Endothelial cell of umbilical vein (primary cell): ENCODE results near the gene GGA1. TPM values are rescaled to one million over a fixed set of nuclear protein-coding genes. Genes with fewer than 3 reads are reported as not detected.

ENCODE experiments used
- BruUV-seq: library from RNA; stranded (reverse); fragments of 400-500 nt; replicated peaks from 2 replicates; lab custom pipeline; 2021; lab: Mats Ljungman, UMichigan
- CTCF ChIA-PET: fragments of 300-600, 350-600 bp; sonication (Branson Sonifier 250); formaldehyde crosslinking; loops from one replicate; lab custom pipeline; 2021; ENCODE audit warnings: antibody characterized with exemption, inconsistent platforms; lab: Charles Lee
- POLR2A ChIA-PET: fragments of 300-600, 350-600 bp; sonication (Branson Sonifier 250); formaldehyde crosslinking; loops from one replicate; lab custom pipeline; 2021; ENCODE audit warnings: antibody characterized with exemption, inconsistent platforms; lab: Charles Lee
- DNase-seq: peaks from one replicate; pipeline ENCODE4 v3.0.0-alpha.2; 2011; ENCODE audit warnings: low read depth, low spot score
- FAIRE-seq: peaks from 2 replicates; lab custom pipeline; 2011; peaks lifted over from hg19 to GRCh38; lab: Jason Lieb, UNC
- H2AFZ ChIP-seq: 2 replicates; pipeline ENCODE4 v1.6.0; 2012; ENCODE audit warnings: low read depth, low read length, control low read depth, inconsistent platforms
- H3K27ac ChIP-seq: 2 replicates; pipeline ENCODE4 v1.5.1; 2011; ENCODE audit warnings: low read depth, mild to moderate bottlenecking, control low read depth, low read length, moderate library complexity; ENCODE audit not compliant: insufficient read depth
- H3K27me3 ChIP-seq, 2 experiments: 2 replicates each; pipeline versions ENCODE4 v1.6.0 to v1.6.1; 2011; ENCODE audit warnings: low read length in 2 of 2, mixed read lengths in 1 of 2; ENCODE audit not compliant: control insufficient read depth in 2 of 2, insufficient read depth in 2 of 2
- H3K36me3 ChIP-seq, 2 experiments: 2 replicates in 1 of 2; 3 replicates in 1 of 2; pipeline ENCODE4 v1.5.1; 2011; ENCODE audit warnings: low read length in 2 of 2, mild to moderate bottlenecking in 1 of 2, moderate library complexity in 1 of 2; ENCODE audit not compliant: control insufficient read depth in 2 of 2, insufficient read depth in 2 of 2; ENCODE audit errors: extremely low read depth in 1 of 2
- H3K4me1 ChIP-seq: 3 replicates; pipeline ENCODE4 v1.5.1; 2011; ENCODE audit warnings: mild to moderate bottlenecking, low read length; ENCODE audit not compliant: control insufficient read depth, insufficient read depth; ENCODE audit errors: extremely low read depth
- H3K4me2 ChIP-seq: 2 replicates; pipeline ENCODE4 v1.6.1; 2011; ENCODE audit warnings: low read length, control low read depth, mixed read lengths; ENCODE audit not compliant: insufficient read depth
- H3K4me3 ChIP-seq, 3 experiments: fragments of 200-600 bp in 1 of 3; sonication (generic), shearing (Covaris generic) in 1 of 3; replicated peaks in 1 of 3; 2 replicates each; pipeline ENCODE4 v1.5.1; 2011 to 2016; ENCODE audit warnings: control low read depth in 3 of 3, low read length in 3 of 3, mild to moderate bottlenecking in 2 of 3, inconsistent platforms in 1 of 3, low read depth in 1 of 3, moderate library complexity in 1 of 3; ENCODE audit not compliant: insufficient read depth in 1 of 3
- H3K79me2 ChIP-seq: 2 replicates; pipeline ENCODE4 v1.6.0; 2012; ENCODE audit warnings: low read length, inconsistent platforms; ENCODE audit not compliant: control insufficient read depth, insufficient read depth
- H3K9ac ChIP-seq: replicated peaks from 2 replicates; pipeline ENCODE3; 2011; ENCODE audit warnings: low read length, control low read depth; ENCODE audit not compliant: insufficient read depth; ENCODE audit errors: extremely low read depth
- H3K9me1 ChIP-seq: replicated peaks from 3 replicates; pipeline ENCODE4 v1.6.0; 2011; ENCODE audit warnings: mild to moderate bottlenecking, low read length; ENCODE audit not compliant: control insufficient read depth, insufficient read depth; ENCODE audit errors: extremely low read depth
- H3K9me3 ChIP-seq: replicated peaks from 2 replicates; pipeline ENCODE4 v1.5.1; 2012; ENCODE audit warnings: low read length, inconsistent platforms; ENCODE audit not compliant: control insufficient read depth, insufficient read depth
- H4K20me1 ChIP-seq: replicated peaks from 2 replicates; pipeline ENCODE3; 2011; ENCODE audit warnings: mild to moderate bottlenecking, low read length; ENCODE audit not compliant: control insufficient read depth, insufficient read depth; ENCODE audit errors: extremely low read depth
- CTCF ChIP-seq, 2 donors: IDR thresholded peaks; 1 replicate in 1 of 2; 2 replicates in 1 of 2; pipeline ENCODE4 v1.5.1; 2011; ENCODE audit warnings: low read length in 2 of 2, mild to moderate bottlenecking in 2 of 2, moderate library complexity in 2 of 2, control low read depth in 1 of 2, inconsistent platforms in 1 of 2, low read depth in 1 of 2; ENCODE audit not compliant: insufficient read depth in 1 of 2; ENCODE audit errors: extremely low read depth in 1 of 2
- EZH2 ChIP-seq: IDR thresholded peaks from 2 replicates; pipeline ENCODE4 v1.6.1; 2012; ENCODE audit warnings: borderline replicate concordance, low read depth, mild to moderate bottlenecking, moderate library complexity, low read length, inconsistent platforms; ENCODE audit not compliant: severe bottlenecking
- FOS ChIP-seq: IDR thresholded peaks from 2 replicates; pipeline ENCODE4 v1.6.1; 2011; ENCODE audit warnings: mild to moderate bottlenecking, low read length, moderate library complexity, borderline replicate concordance; ENCODE audit not compliant: insufficient read depth
- GATA2 ChIP-seq: IDR thresholded peaks from 2 replicates; pipeline ENCODE4 v1.7.0; 2011; ENCODE audit warnings: low read depth, mild to moderate bottlenecking, moderate library complexity, mixed read lengths, low read length; ENCODE audit not compliant: insufficient read length, insufficient read depth
- JUN ChIP-seq: IDR thresholded peaks from 2 replicates; pipeline ENCODE4 v1.6.1; 2011; ENCODE audit warnings: borderline replicate concordance, low read depth; ENCODE audit not compliant: insufficient read length, insufficient read depth
- MAX ChIP-seq: IDR thresholded peaks from 2 replicates; pipeline ENCODE4 v1.6.1; 2011; ENCODE audit not compliant: insufficient read depth, insufficient read length
- MYC ChIP-seq: IDR thresholded peaks from one replicate; pipeline ENCODE4 v1.6.1; 2011; ENCODE audit warnings: mild to moderate bottlenecking, low read depth, low read length
- POLR2A ChIP-seq: IDR thresholded peaks from 2 replicates; pipeline ENCODE4 v1.6.1; 2012; ENCODE audit warnings: low read depth, mild to moderate bottlenecking, control low read depth, low read length
- POLR2AphosphoS5 ChIP-seq: IDR thresholded peaks from 2 replicates; pipeline ENCODE4 v1.6.1; 2012; ENCODE audit warnings: low read depth, mild to moderate bottlenecking, control low read depth, low read length, moderate library complexity; ENCODE audit not compliant: insufficient read depth
- dilution Hi-C: fragments of 300-500 bp; cut with MboI; formaldehyde crosslinking; loops from one replicate; pipeline ENCODE4 v1.15.0; 2019; ENCODE audit warnings: low sequenced_read_pairs; ENCODE audit not compliant: extremely low pct_ligation_motif_present
- intact Hi-C: fragments of 100-400 bp; cut with micrococcal nuclease; formaldehyde crosslinking; loops from one replicate; pipeline ENCODE4 v1.10.0; 2022
- polyA plus RNA-seq, 4 experiments: library from polyadenylated mRNA; depleted of rRNA in 3 of 4; stranded (reverse) in 3 of 4; unstranded in 1 of 4; fragments of >200 nt; gene quantifications; 2 replicates each; pipeline versions ENCODE4 v1.2.1 to v1.2.3, GENCODE V29; 2011 to 2012; ENCODE audit warnings: missing spikeins in 1 of 4
- total RNA-seq: library from RNA; stranded (reverse); gene quantifications from 2 replicates; pipeline ENCODE4 v1.2.3, GENCODE V29; 2021

GGA1 gene
- total and polyA plus RNA-seq, 2 donors (not counting 3 experiments of a cell fraction or from before 2014, with no cell fraction given): 54.1 to 67.5 TPM

GRCh38 chr22:37568012-37568411 is 40.6 kb upstream of the GGA1 start:
- H3K9me3 ChIP-seq: no peaks in the 10 kb centered on the region
- TF ChIP-seq FOS (no peak), MYC (no peak), JUN (no peak), GATA2 (no peak), EZH2 (no peak), MAX (no peak), CTCF (IDR thresholded peaks at IDR 0.05; ENCODE audit: extremely low read depth in 1 of 2, insufficient read depth in 1 of 2, low read depth in 1 of 2, low read length in 2 of 2) (no peak), POLR2A (no peak), POLR2AphosphoS5 (no peak)
- ChIA-PET CTCF (interaction anchor here (0.6 to 21.8 kb wide), 9 partner anchors 11 to 40 kb away, joined by 3 to 977 read pairs (median 7); partner anchors contain the start of genes GGA1 and LGALS2), POLR2A (interaction anchor here (3.0 kb wide), 1 partner anchor 22 kb away, joined by 17 read pairs; no protein-coding TSS in a partner anchor)
- H3K9me1 ChIP-seq: no peaks in the 10 kb centered on the region
- no peak overlapping the region for H2AFZ ChIP-seq
- H3K4me2 ChIP-seq: no peak overlapping the region
- H3K4me1 ChIP-seq: peaks cover 35% of the 10 kb centered on the region
- no TSS peak for BruUV-seq
- H3K9ac ChIP-seq: no peak overlapping the region
- H3K27me3 ChIP-seq: no peaks in the 10 kb centered on the region
- DNase-seq: no peak
- H3K36me3 ChIP-seq: peaks cover 23 to 31% of the 10 kb centered on the region in 2 experiments
- no peak overlapping the region for H3K27ac ChIP-seq
- intact Hi-C loops: no loop called here
- peaks cover 46% of the 10 kb centered on the region for H3K79me2 ChIP-seq
- H4K20me1 ChIP-seq: peaks cover 3% of the 10 kb centered on the region
- dilution Hi-C loops: no loop called here
- no peak overlapping the region for H3K4me3 ChIP-seq
- FAIRE-seq: no peak
